GM18498 (cell line): ENCODE measurements around the gene CSN2.
"Not testable (repeated sequence)": the region's sequence is repeated elsewhere in the genome, so short reads cannot be mapped to it uniquely, and the experiment has no call there.

ENCODE experiments used
- ATAC-seq: cut with Tn5 transposase; IDR thresholded peaks from one replicate; pipeline ENCODE4 v1.9.1; 2021; ENCODE audit warnings: mild to moderate bottlenecking, moderate library complexity; ENCODE audit not compliant: unreplicated experiment

Gene CSN2, protein sequence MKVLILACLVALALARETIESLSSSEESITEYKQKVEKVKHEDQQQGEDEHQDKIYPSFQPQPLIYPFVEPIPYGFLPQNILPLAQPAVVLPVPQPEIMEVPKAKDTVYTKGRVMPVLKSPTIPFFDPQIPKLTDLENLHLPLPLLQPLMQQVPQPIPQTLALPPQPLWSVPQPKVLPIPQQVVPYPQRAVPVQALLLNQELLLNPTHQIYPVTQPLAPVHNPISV

DNA sequence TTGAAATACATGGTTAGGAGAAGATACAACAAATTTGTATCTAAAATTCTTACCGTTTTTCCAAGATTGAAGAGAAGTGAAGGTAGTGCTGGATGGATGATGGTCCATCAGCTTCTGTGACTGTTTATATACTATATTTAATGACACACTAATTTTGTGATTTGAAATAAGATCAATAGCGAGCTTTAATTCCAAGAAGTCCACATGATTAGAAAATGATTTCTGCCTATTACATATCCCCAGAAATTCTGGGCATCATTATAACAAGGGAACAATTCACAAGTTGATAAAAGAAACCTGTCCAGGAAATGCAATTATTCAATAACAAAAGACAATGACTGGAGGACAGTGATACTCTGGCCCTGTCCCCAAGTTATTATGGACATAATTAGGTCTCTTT lies at the start of gene CSN2:
CSN2 (minus strand) TSS at position 101 of the 400 bp plus-strand sequence. CDS start 4,733 bp downstream, outside the sequence.
- ATAC-seq, result no peak

DNA sequence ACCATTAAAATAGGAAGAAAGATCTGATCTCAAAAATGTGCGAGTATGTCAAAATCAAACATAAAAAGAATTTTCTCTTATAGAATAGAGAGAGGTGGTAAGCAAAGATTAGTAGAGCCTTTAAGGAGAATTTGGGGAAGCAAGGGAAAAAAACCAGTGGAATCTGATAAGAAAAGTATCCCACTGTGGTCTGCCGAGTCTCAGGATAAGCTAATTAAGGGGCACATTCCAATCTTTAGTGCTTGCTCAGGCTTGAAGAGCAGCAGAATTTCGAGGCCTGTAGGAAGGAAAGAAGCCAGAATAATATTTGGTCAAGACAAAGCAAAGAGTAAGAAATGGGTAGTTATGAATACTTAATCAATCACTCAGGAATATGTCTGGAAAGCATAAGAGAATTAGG lies 43.2 kb upstream of the CSN2 start:
- ATAC-seq, result no peak

- ATAC-seq, result no peak
Observed at GRCh38 chr4:70002507-70002906, 37.0 kb upstream of the CSN2 start.

DNA sequence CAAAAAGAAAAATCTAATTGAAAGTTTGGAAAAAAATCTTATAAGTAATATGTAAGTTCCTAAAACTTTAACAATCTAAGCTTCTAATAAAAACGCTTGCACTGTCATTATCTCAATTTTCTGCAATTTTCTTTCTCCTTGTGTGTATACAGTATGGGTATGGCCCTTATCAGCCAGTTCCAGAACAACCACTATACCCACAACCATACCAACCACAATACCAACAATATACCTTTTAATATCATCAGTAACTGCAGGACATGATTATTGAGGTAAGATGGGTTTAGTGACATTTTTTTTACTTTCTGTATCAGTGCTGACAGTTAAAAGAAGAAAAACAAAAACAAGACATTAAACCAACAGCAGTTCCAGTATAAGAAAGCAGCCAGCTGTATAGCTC lies 35.2 kb upstream of the CSN2 start:
- no peak for ATAC-seq

GRCh38 chr4:69999420-69999819 lies 33.9 kb upstream of the CSN2 start:
- ATAC-seq, result no peak

DNA sequence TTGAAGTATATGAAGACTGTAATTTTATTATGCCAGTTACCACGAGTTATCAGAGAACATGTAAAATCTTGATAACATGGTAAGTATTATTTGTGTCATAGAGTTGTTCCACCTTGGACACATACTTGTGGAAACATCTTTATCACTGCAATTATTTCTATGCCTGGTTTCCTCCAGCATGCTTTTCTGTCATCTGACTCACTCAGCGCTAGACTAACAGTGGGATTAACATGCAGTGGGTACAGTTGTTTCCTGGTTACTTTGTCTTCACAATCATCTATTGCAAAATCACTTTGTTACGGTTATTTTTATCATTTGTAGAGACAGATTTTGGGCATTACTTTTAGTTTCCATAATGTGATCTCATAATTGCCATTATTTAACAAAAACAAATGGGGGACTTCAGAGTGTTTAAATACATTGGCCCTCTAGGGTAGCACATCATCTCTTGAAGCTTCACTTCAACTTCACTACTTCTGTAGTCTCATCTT lies 30.0 kb upstream of the CSN2 start, which contains the start of gene STATH:
STATH (plus strand) TSS at position 441 of the 491 bp plus-strand sequence. CDS start 2,472 bp downstream, outside the sequence.
- ATAC-seq, result no peak

- ATAC-seq, result no peak
Observed at GRCh38 chr4:69994782-69995181, 29.3 kb upstream of the CSN2 start.

DNA sequence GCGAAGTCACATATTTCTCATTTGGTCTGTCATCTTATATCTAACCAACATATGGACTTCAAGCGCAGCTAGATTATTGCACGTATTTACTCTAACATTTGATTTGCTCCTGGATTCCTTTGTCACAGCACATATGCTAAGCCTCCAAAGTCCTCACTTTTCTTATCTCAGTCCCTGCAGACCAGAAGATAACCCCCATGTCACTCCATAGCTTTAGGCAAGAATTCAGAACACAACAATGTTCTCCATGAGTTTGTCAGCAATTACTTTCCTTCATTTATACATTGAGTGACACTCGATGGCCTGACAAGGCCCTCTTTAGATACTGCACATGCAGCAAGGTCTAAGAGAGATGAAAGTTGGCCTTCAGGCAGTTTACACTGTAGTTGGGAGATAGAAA lies 25.5 kb upstream of the CSN2 start:
- no peak for ATAC-seq

GRCh38 chr4:69986663-69987062 lies 21.1 kb upstream of the CSN2 start:
- ATAC-seq, result no peak

GRCh38 chr4:69984030-69984443 lies 18.5 kb upstream of the CSN2 start:
- ATAC-seq, result no peak

DNA sequence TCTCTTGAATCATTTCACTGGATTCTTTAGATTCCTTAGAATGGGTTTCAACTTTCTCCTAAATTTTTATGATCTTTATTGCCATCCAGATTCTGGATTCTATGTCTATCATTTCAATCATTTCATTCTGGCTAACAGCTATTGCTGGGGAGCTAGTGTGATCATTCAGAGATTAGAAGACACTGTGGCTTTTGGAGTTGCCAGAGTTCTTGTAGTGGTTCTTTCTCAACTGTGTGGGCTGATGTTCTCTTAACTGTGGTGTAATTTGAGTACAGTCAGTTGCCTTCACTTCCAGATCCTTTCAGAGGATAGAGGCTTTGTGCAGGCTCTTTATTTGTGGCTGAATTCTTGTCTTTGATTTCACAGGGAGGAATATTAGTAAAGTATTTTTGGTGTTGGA lies 12.1 kb upstream of the CSN2 start:
- no peak for ATAC-seq

DNA sequence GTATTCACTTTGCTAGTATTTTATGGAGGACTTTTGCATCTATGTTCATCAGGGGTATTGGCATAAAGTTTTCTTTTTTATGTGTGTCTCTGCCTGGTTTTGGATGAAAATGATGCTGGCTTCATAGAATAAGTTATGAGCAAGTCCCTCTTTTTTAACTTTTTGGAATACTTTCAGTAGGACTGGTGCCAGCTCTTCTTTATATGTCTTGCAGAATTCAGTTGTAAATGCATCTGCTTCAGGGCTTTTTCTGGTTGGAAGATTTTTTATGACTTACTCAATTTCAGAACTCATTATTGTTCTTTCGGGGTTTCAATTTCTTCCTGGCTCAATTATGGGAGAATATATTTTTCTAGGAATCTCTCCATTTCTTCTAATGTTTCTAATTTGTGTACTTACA lies 9.1 kb upstream of the CSN2 start:
- ATAC-seq, result no peak

DNA sequence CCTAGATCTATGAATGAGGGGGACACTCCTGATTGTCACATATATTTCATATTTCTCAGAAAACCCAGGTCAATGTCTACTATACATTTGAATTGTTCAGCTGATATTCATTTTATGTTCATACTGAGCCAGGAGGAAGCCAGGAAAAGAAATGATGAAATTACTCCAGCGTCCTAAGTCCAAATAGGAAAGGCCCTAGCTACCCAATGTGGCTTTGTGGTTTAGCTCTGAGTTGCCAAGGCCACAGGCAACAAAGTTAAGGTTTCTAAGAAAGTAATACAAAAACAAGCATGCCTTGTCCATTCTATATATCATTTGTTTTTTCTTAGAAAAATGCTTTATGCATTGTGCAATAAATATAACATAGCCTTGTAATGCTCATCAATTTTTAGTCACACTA lies 4.5 kb upstream of the CSN2 start:
- ATAC-seq, result no peak

DNA sequence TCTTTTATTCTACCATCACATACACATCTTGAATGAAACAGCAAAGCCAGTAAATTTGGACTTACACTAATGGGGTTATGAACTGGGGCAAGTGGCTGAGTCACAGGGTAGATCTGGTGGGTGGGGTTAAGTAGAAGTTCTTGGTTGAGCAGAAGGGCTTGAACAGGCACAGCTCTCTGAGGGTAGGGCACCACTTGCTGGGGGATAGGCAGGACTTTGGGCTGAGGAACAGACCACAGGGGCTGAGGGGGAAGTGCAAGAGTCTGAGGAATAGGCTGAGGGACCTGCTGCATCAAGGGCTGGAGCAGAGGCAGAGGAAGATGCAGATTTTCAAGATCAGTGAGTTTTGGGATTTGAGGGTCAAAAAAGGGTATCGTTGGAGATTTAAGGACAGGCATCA lies 8.3 kb downstream of the CSN2 start:
- ATAC-seq, result no peak

GRCh38 chr4:69951602-69952001 lies 13.9 kb downstream of the CSN2 start:
- no peak for ATAC-seq

GRCh38 chr4:69936566-69936965 lies 29.0 kb downstream of the CSN2 start:
- no peak for ATAC-seq

- no peak for ATAC-seq
Observed at GRCh38 chr4:69934150-69934549, 31.4 kb downstream of the CSN2 start.

- ATAC-seq, result no peak
Observed at GRCh38 chr4:69930768-69931167, 34.8 kb downstream of the CSN2 start, which contains the start of gene CSN1S1. Gene CSN1S1, plus strand, starts transcription at chr4:69931068. Its CDS starts 1,488 bp downstream, at chr4:69932556.

DNA sequence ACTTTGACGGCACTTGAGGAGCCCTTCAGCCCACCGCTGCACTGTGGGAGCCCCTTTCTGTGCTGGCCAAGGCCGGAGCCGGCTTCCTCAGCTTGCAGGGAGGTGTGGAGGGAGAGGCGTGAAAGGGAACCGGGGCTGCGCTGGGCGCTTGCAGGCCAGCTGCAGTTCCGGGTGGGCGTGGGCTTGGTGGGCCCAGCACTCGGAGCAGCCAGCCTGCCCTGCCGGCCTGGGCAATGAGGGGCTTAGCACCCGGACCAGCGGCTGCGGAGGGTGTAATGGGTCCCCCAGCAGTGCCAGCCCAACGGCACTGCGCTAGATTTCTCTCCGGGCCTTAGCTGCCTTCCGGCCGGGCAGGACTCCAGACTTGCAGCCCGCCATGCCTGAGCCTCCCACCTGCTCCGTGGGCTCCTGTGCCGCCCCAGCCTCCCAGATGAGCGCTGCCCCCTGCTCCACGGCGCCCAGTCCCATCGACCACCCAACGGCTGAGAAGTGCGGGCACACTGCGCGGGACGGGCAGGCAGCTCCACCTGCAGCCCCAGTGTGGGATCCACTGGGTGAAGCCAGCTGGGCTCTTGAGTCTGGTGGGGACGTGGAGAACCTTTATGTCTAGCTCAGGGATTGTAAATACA lies 41.6 kb downstream of the CSN2 start:
- not testable (repeated sequence) for ATAC-seq

- no peak for ATAC-seq
Observed at GRCh38 chr4:69920874-69921273, 44.7 kb downstream of the CSN2 start.

DNA sequence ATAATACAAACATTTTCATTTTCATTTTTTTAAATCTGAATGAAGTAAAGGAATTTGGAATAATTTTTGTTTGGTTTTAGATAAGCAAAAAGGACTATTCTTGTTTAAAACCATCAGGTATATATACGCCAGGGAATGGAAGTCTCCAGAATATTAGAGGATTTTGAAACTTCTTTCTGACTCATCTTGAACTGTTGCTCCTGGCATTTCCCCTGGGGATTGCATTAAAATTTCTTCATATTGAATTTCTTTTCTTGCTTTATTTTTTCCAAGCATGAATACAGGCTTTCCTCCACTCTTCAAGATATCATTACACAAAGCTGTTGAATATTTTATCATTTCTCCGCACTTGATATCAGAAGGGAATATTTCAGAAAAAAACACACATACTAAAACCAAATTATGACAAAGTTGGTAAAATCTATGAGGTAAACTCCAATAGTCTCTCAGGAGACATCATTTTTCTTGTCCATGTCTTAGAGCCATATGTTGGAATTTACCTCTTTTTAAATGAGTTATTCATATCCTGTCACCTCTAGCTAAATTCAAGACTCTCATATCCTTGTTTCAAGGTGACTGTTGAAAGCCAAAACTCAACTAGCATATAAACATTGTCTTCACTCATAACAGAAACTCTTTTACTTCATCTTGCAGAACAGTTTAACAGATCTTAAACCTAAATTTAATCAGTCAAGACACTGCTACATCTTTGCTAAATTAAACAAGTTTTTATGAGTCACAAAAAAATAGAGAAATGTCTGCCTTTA lies 55.3 kb downstream of the CSN2 start:
- peak; percentile 69 for ATAC-seq

DNA sequence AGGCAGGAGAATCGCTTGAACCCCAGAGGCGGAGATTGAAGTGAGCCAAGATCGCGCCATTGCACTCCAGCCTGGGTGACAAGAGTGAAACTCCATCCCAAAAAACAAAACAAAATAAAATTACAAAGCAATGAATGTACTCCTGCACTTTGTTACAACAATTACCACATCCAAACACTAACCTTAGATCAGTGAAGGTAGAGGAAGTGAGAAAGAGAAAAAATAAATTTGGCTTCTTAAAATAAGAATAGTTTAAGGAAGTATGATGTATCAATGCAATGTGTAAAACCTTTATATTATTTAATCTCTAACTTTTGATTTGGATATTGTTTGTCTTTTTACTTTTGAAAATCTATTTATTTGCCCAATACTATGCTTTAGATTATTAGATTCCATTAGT lies 56.3 kb downstream of the CSN2 start:
- ATAC-seq, result peak; percentile 55
